ENCODE results near the gene ACACB.

- TF ChIP-seq CTCF (conservative IDR thresholded peaks at IDR 0.05) (no peak), ZFX (IDR thresholded peaks at IDR 0.05) (no peak)
These were observed 141.8 kb downstream of the ACACB start for GRCh38 chr12:109258201-109258600.
